Neural crest cell (in vitro differentiated cells): ENCODE data around the gene USP49. TPM values are rescaled to one million over a fixed set of nuclear protein-coding genes. Genes with fewer than 3 reads are reported as not detected.

Experiments
- DNase-seq: peaks from one replicate; pipeline ENCODE4 v3.0.0; 2021; ENCODE audit warnings: low read depth, mixed read lengths, low spot score
- H3K27ac Mint-ChIP-seq: one replicate; pipeline ENCODE4 v1.8.0; 2021; ENCODE audit warnings: mild to moderate bottlenecking, mixed read lengths; ENCODE audit not compliant: unreplicated experiment
- H3K27me3 Mint-ChIP-seq: 2 replicates; pipeline ENCODE4 v1.8.0; 2021; ENCODE audit warnings: low read depth, mild to moderate bottlenecking, mixed read lengths
- H3K36me3 Mint-ChIP-seq: 2 replicates; pipeline ENCODE4 v1.8.0; 2021; ENCODE audit warnings: low read depth, mild to moderate bottlenecking, mixed read lengths
- H3K4me1 Mint-ChIP-seq: 2 replicates; pipeline ENCODE4 v1.8.0; 2021; ENCODE audit warnings: mixed read lengths
- H3K4me3 Mint-ChIP-seq: one replicate; pipeline ENCODE4 v1.8.0; 2021; ENCODE audit warnings: mild to moderate bottlenecking, mixed read lengths
- H3K9me3 Mint-ChIP-seq: 2 replicates; pipeline ENCODE4 v1.8.0; 2021; ENCODE audit warnings: mixed read lengths
- CTCF ChIP-seq: fragments of 200-600 bp; sonication (generic); conservative IDR thresholded peaks from 2 replicates; pipeline ENCODE4 v1.5.0; 2021; ENCODE audit warnings: antibody characterized with exemption, mild to moderate bottlenecking
- total RNA-seq: library from RNA; stranded (reverse); gene quantifications from 2 replicates; pipeline ENCODE4 v1.2.1, GENCODE V29; 2021

Gene USP49
- total RNA-seq, 1 donor from 2014 or later, result 25.1 TPM

DNA sequence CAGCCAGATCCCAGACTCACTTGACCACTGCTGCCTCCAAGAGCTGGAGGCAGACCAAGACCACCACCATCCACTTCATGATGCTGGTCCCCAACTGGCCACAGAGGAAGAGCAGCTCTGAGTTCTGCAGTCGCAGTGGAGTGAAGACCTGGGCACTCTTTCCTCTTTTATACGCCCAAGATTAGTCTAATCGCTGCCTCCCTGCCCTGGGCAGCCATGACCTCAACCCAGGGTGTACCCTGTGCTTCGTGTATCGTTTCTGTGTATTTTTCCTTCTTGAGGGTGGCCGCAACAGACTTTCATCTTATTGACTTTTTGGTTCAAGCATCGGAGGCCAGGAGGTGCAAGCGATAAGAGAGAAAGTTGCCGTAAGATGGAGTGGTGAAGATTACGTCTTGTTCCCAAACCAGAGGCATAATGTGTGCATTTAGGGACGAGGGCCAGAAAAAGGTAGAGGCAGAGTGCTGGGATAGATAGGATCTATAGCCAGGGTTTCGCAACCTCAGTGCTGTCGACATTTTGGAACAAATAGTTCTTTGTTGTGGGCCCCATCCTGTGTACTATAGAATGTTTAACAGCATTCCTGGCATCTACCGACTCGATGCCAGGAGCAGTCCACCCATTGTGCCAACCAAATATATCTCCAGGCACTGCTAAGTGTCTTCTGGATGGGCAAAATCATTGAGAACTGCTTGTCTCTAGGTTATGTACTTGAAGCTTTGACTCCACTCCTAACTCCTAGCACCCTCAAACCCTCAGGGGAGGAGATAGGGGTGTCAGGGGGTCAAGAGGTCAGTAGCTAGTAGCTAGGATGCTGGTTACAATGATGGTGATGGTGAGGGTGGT, 147.7 kb downstream of the USP49 start, which contains the start of gene PGC:
Gene PGC, minus strand, starts transcription at position 142 of the 846 bp plus-strand sequence. Its CDS starts 63 bp downstream, at position 79.
- DNase-seq, result no peak
- Mint-ChIP-seq H3K27me3 (no peaks in the 10 kb centered on the region), H3K4me3 (no peak within 1 kb of the TSS), H3K27ac (no peak within 1 kb of the TSS), H3K36me3 (no peaks in the 10 kb centered on the region), H3K4me1 (no peaks in the 10 kb centered on the region), H3K9me3 (no peaks in the 10 kb centered on the region)
- TF ChIP-seq CTCF, result no peak

DNA sequence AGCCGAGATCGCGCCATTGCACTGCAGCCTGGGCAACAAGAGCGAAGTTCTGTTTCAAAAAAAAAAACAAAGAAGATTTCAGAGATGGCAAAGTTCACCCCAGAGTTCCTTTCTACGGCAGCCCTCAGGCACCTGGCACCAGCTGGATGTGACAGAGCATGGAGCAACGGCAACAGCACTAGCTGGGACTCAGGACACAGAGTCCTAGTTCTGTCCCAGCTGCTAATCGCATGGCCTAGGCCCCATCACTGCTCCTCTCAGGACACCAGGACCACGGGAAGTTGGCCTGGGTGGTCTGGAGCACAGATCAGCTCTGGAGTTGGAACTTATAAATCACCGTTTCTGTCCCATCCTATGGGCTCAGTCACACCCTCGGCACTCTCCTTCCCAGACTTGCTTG, 149.1 kb downstream of the USP49 start:
- TF ChIP-seq CTCF, result no peak
- H3K27me3 Mint-ChIP-seq, result no peaks in the 10 kb centered on the region
- H3K4me3 Mint-ChIP-seq, result no peak overlapping the region
- H3K36me3 Mint-ChIP-seq, result no peaks in the 10 kb centered on the region
- H3K27ac Mint-ChIP-seq, result no peak overlapping the region
- H3K4me1 Mint-ChIP-seq, result peaks cover 3% of the 10 kb centered on the region
- DNase-seq, result no peak
- H3K9me3 Mint-ChIP-seq, result no peaks in the 10 kb centered on the region

DNA sequence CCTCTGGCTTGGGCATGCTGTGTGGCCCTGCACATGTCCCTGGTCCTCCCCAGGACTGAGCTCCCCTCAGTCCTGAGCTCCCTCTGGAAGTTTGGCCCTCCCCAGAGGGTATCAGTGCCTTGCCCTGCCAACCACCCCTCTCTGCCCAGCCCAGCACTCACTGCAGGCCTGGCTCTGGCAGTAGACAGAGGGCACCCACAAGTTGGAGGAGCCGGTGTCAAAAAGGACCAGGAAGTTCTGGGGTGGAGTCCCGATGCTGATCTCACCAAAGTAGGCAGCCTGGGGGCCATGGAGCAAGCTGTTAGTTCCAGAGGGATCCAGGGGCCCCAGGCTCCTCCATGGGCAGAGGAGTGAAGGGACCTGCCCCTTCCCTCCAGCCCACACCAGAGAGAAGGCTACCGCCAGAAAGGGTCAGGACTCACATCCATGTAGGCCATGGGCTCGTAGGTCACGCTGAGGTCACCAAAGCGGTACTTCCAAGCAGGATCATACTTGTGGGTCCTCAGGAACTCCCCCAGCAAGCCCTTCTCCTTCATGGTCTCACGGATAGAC, 150.9 kb downstream of the USP49 start:
- no peak for TF ChIP-seq CTCF
- no peak for DNase-seq
- Mint-ChIP-seq H3K4me1 (peaks cover 3% of the 10 kb centered on the region), H3K27me3 (no peaks in the 10 kb centered on the region), H3K4me3 (no peak overlapping the region), H3K27ac (no peak overlapping the region), H3K36me3 (no peaks in the 10 kb centered on the region), H3K9me3 (no peaks in the 10 kb centered on the region)

- TF ChIP-seq CTCF, result no peak
- Mint-ChIP-seq H3K4me3 (no peak overlapping the region), H3K4me1 (peaks cover 8% of the 10 kb centered on the region), H3K27ac (peak overlapping the region; percentile 58), H3K27me3 (no peaks in the 10 kb centered on the region), H3K9me3 (no peaks in the 10 kb centered on the region), H3K36me3 (no peaks in the 10 kb centered on the region)
- no peak for DNase-seq
Measured at GRCh38 chr6:41743406-41744235, 151.6 kb downstream of the USP49 start.

- Mint-ChIP-seq H3K27ac (no peak overlapping the region), H3K9me3 (no peaks in the 10 kb centered on the region), H3K4me3 (no peak overlapping the region)
Measured at GRCh38 chr6:41741625-41742490, 153.3 kb downstream of the USP49 start.

More at GRCh38 chr6:41741625-41742490, 153.3 kb downstream of the USP49 start:
- no peak for DNase-seq
- H3K4me1 Mint-ChIP-seq, result peaks cover 8% of the 10 kb centered on the region
- H3K27me3 Mint-ChIP-seq, result no peaks in the 10 kb centered on the region
- H3K36me3 Mint-ChIP-seq, result no peaks in the 10 kb centered on the region
- TF ChIP-seq CTCF, result no peak
